ENCODE data around the gene ZNF236.

- no peak for TF ChIP-seq CTCF (IDR thresholded peaks at IDR 0.05 in 2 of 3, conservative IDR thresholded peaks at IDR 0.05 in 1 of 3; ENCODE audit: control insufficient read depth in 2 of 3, extremely low read depth in 1 of 3, insufficient read depth in 1 of 3, low read depth in 3 of 3, low read length in 3 of 3)
- no peak for TF ChIP-seq CBFB (IDR thresholded peaks at IDR 0.05; ENCODE audit: low read depth)
These were observed 13.8 kb upstream of the ZNF236 start for GRCh38 chr18:76808561-76808960.
